H9 (cell line): ENCODE results near the gene SLC25A24. TPM values are rescaled to one million over a fixed set of nuclear protein-coding genes. Genes with fewer than 3 reads are reported as not detected.

ENCODE experiments used
- DNase-seq: peaks from one replicate; pipeline ENCODE4 v3.0.0-alpha.2; 2017
- H2AFZ ChIP-seq: one replicate; pipeline ENCODE4 v1.6.1; 2013; ENCODE audit warnings: mild to moderate bottlenecking, low read length, control low read depth, moderate library complexity
- H2AK5ac ChIP-seq: 2 replicates; pipeline ENCODE4 v1.6.1; 2013; ENCODE audit warnings: low read length, control low read depth, mixed read lengths; ENCODE audit not compliant: insufficient read length
- H2BK120ac ChIP-seq: one replicate; pipeline ENCODE4 v1.6.1; 2013; ENCODE audit warnings: low read depth, mild to moderate bottlenecking, low read length, control low read depth, inconsistent platforms; ENCODE audit not compliant: poor library complexity, severe bottlenecking
- H2BK12ac ChIP-seq: 2 replicates; pipeline ENCODE4 v1.6.1; 2013; ENCODE audit warnings: low read length, control low read depth, mixed read lengths, low read depth; ENCODE audit not compliant: insufficient read length
- H2BK15ac ChIP-seq: 2 replicates; pipeline ENCODE4 v1.6.1; 2013; ENCODE audit warnings: low read depth, low read length, control low read depth
- H2BK20ac ChIP-seq: one replicate; pipeline ENCODE4 v1.6.1; 2013; ENCODE audit warnings: low read depth, mild to moderate bottlenecking, low read length, control low read depth, inconsistent platforms; ENCODE audit not compliant: poor library complexity, severe bottlenecking
- H2BK5ac ChIP-seq: 2 replicates; pipeline ENCODE4 v1.6.1; 2013; ENCODE audit warnings: low read length, control low read depth, mixed read lengths; ENCODE audit not compliant: insufficient read length
- H3K14ac ChIP-seq: 2 replicates; pipeline ENCODE4 v1.6.1; 2013; ENCODE audit warnings: low read length, control low read depth; ENCODE audit not compliant: insufficient read depth
- H3K18ac ChIP-seq: 2 replicates; pipeline ENCODE4 v1.6.1; 2013; ENCODE audit warnings: low read depth, mild to moderate bottlenecking, mixed read lengths, low read length, control low read depth; ENCODE audit not compliant: insufficient read length
- H3K23ac ChIP-seq: 2 replicates; pipeline ENCODE4 v1.6.1; 2013; ENCODE audit warnings: low read length, control low read depth, mixed read lengths, low read depth; ENCODE audit not compliant: insufficient read length
- H3K23me2 ChIP-seq: 2 replicates; pipeline ENCODE4 v1.6.1; 2013; ENCODE audit warnings: low read depth, mild to moderate bottlenecking, mixed read lengths, low read length, control low read depth; ENCODE audit not compliant: insufficient read length, poor library complexity, severe bottlenecking
- H3K27ac ChIP-seq: 2 replicates; pipeline ENCODE4 v1.5.1; 2013; ENCODE audit warnings: low read length, control low read depth, mixed read lengths, low read depth; ENCODE audit not compliant: insufficient read length
- H3K27me3 ChIP-seq: 2 replicates; pipeline ENCODE4 v1.6.1; 2013; ENCODE audit warnings: low read length, control low read depth, inconsistent platforms; ENCODE audit not compliant: insufficient read depth
- H3K4ac ChIP-seq: 2 replicates; pipeline ENCODE4 v1.6.1; 2013; ENCODE audit warnings: low read depth, mild to moderate bottlenecking, control low read depth, inconsistent platforms, low read length, moderate library complexity
- H3K4me1 ChIP-seq: 2 replicates; pipeline ENCODE4 v1.6.1; 2013; ENCODE audit warnings: low read length, control low read depth, inconsistent platforms; ENCODE audit not compliant: insufficient read depth
- H3K4me2 ChIP-seq: 2 replicates; pipeline ENCODE4 v1.6.1; 2013; ENCODE audit warnings: low read length, control low read depth, mixed read lengths; ENCODE audit not compliant: insufficient read length, insufficient read depth
- H3K56ac ChIP-seq: 2 replicates; pipeline ENCODE4 v1.6.1; 2013; ENCODE audit warnings: low read depth, mild to moderate bottlenecking, mixed read lengths, low read length, control low read depth; ENCODE audit not compliant: insufficient read length
- H3K79me1 ChIP-seq: 2 replicates; pipeline ENCODE4 v1.6.1; 2013; ENCODE audit warnings: low read depth, mild to moderate bottlenecking, moderate library complexity, low read length, control low read depth, inconsistent platforms; ENCODE audit not compliant: insufficient read depth, poor library complexity, severe bottlenecking
- H3K79me2 ChIP-seq: 2 replicates; pipeline ENCODE4 v1.6.1; 2013; ENCODE audit warnings: low read length, control low read depth, inconsistent platforms; ENCODE audit not compliant: insufficient read depth
- H3K9ac ChIP-seq: 2 replicates; pipeline ENCODE4 v1.6.1; 2013; ENCODE audit warnings: low read length, control low read depth, mixed read lengths; ENCODE audit not compliant: insufficient read length; ENCODE audit errors: extremely low read depth
- H3K9me3 ChIP-seq: one replicate; pipeline ENCODE4 v1.6.1; 2013; ENCODE audit warnings: low read depth, low read length, inconsistent platforms; ENCODE audit not compliant: control insufficient read depth
- H3T11ph ChIP-seq: one replicate; pipeline ENCODE4 v1.6.1; 2013; ENCODE audit warnings: mild to moderate bottlenecking, low read length, control low read depth, inconsistent platforms
- H4K20me1 ChIP-seq: one replicate; pipeline ENCODE4 v1.6.1; 2013; ENCODE audit not compliant: control insufficient read depth, insufficient read length, insufficient read depth
- H4K5ac ChIP-seq: 2 replicates; pipeline ENCODE4 v1.6.1; 2013; ENCODE audit warnings: low read depth, mild to moderate bottlenecking, mixed read lengths, low read length, control low read depth; ENCODE audit not compliant: insufficient read length
- H4K8ac ChIP-seq: replicated peaks from 2 replicates; pipeline ENCODE4 v1.6.1; 2013; ENCODE audit warnings: low read length, control low read depth, mixed read lengths, low read depth; ENCODE audit not compliant: insufficient read length
- H4K91ac ChIP-seq: 2 replicates; pipeline ENCODE4 v1.6.1; 2013; ENCODE audit warnings: low read depth, mild to moderate bottlenecking, moderate library complexity, mixed read lengths, low read length, control low read depth; ENCODE audit not compliant: insufficient read length
- H3K27ac Mint-ChIP-seq, 3 experiments: 2 replicates in 2 of 3; 3 replicates in 1 of 3; pipeline ENCODE4 v1.8.0; 2020 to 2021; ENCODE audit warnings: mixed read lengths in 3 of 3, mild to moderate bottlenecking in 1 of 3, moderate library complexity in 1 of 3
- H3K27me3 Mint-ChIP-seq: 2 replicates; pipeline ENCODE4 v1.8.0; 2021; ENCODE audit warnings: low read depth, mild to moderate bottlenecking, moderate library complexity, mixed read lengths
- H3K36me3 Mint-ChIP-seq, 3 experiments: 2 replicates in 2 of 3; 3 replicates in 1 of 3; pipeline ENCODE4 v1.8.0; 2020 to 2021; ENCODE audit warnings: low read depth in 3 of 3, mixed read lengths in 3 of 3; ENCODE audit not compliant: insufficient read depth in 1 of 3
- H3K4me1 Mint-ChIP-seq, 2 experiments: 2 replicates each; pipeline ENCODE4 v1.8.0; 2020; ENCODE audit warnings: mixed read lengths in 2 of 2
- H3K4me3 Mint-ChIP-seq, 2 experiments: 2 replicates in 1 of 2; 3 replicates in 1 of 2; pipeline ENCODE4 v1.8.0; 2020 to 2021; ENCODE audit warnings: mild to moderate bottlenecking in 2 of 2, mixed read lengths in 2 of 2, moderate library complexity in 1 of 2
- H3K9me3 Mint-ChIP-seq, 2 experiments: 2 replicates in 1 of 2; 3 replicates in 1 of 2; pipeline ENCODE4 v1.8.0; 2020; ENCODE audit warnings: mild to moderate bottlenecking in 2 of 2, mixed read lengths in 2 of 2, moderate library complexity in 1 of 2
- CTCF ChIP-seq: fragments of 200-600 bp; sonication (generic); conservative IDR thresholded peaks from 3 replicates; pipeline ENCODE4 v1.8.0; 2021; ENCODE audit warnings: antibody characterized with exemption, mild to moderate bottlenecking
- WGBS: extraction: QIAGEN DNeasy Blood & Tissue Kit; methylation state at CpG from one replicate; pipeline ENCODE4 v1.1.7; 2013; ENCODE audit warnings: missing lambda C conversion rate, low lambda C conversion rate, mixed read lengths; ENCODE audit not compliant: insufficient read length; ENCODE audit errors: extremely low coverage; 5-methylcytosine and 5-hydroxymethylcytosine counted together
- total RNA-seq: library from RNA; stranded (reverse); gene quantifications from 2 replicates; pipeline ENCODE4 v1.2.1, GENCODE V29; 2021

Gene SLC25A24
- total RNA-seq, 1 experiment from 2014 or later: 35.1 TPM

GRCh38 chr1:108107658-108108057 lies 92.5 kb downstream of the SLC25A24 start:
- Histone ChIP-seq H3T11ph (no peak overlapping the region), H2AFZ (no peak overlapping the region), H4K20me1 (no peaks in the 10 kb centered on the region), H3K4me2 (no peak overlapping the region), H2BK15ac (no peak overlapping the region), H2AK5ac (no peak overlapping the region), H4K5ac (no peak overlapping the region), H3K4me1 (no peaks in the 10 kb centered on the region), H3K27ac (no peak overlapping the region), H3K9me3 (no peaks in the 10 kb centered on the region), H4K91ac (no peak overlapping the region), H3K18ac (no peak overlapping the region), H3K4ac (no peak overlapping the region), H4K8ac (no peak overlapping the region), H3K27me3 (no peaks in the 10 kb centered on the region), H3K56ac (no peak overlapping the region), H3K23ac (no peak overlapping the region), H3K9ac (no peak overlapping the region), H2BK20ac (no peak overlapping the region), H3K79me1 (no peaks in the 10 kb centered on the region), H2BK5ac (no peak overlapping the region), H2BK12ac (no peak overlapping the region), H3K23me2 (no peaks in the 10 kb centered on the region), H3K14ac (no peak overlapping the region), H3K79me2 (no peaks in the 10 kb centered on the region), H2BK120ac (no peak overlapping the region)
- no peak for TF ChIP-seq CTCF
- WGBS: no CpG with 5 or more reads among the region's 4 CpGs
- peaks cover 5 to 6% of the 10 kb centered on the region in 2 experiments; a peak in 3 of 5 replicates for H3K9me3 Mint-ChIP-seq
- no peak for DNase-seq
- H3K4me3 Mint-ChIP-seq: no peak overlapping the region
- peaks cover 0 to 5% (median 0%) of the 10 kb centered on the region in 3 experiments; a peak in 1 of 7 replicates for H3K36me3 Mint-ChIP-seq
- no peaks in the 10 kb centered on the region for H3K4me1 Mint-ChIP-seq
- H3K27ac Mint-ChIP-seq: no peak overlapping the region; a peak in 1 of 7 replicates
- no peaks in the 10 kb centered on the region for H3K27me3 Mint-ChIP-seq
